H9 (cell line): ENCODE measurements around the gene SPAG5. TPM values are rescaled to one million over a fixed set of nuclear protein-coding genes. Genes with fewer than 3 reads are reported as not detected.

Source experiments
- DNase-seq: peaks from one replicate; pipeline ENCODE4 v3.0.0-alpha.2; 2017
- H2AFZ ChIP-seq: one replicate; pipeline ENCODE4 v1.6.1; 2013; ENCODE audit warnings: mild to moderate bottlenecking, low read length, control low read depth, moderate library complexity
- H2AK5ac ChIP-seq: 2 replicates; pipeline ENCODE4 v1.6.1; 2013; ENCODE audit warnings: low read length, control low read depth, mixed read lengths; ENCODE audit not compliant: insufficient read length
- H2BK120ac ChIP-seq: one replicate; pipeline ENCODE4 v1.6.1; 2013; ENCODE audit warnings: low read depth, mild to moderate bottlenecking, low read length, control low read depth, inconsistent platforms; ENCODE audit not compliant: poor library complexity, severe bottlenecking
- H2BK12ac ChIP-seq: 2 replicates; pipeline ENCODE4 v1.6.1; 2013; ENCODE audit warnings: low read length, control low read depth, mixed read lengths, low read depth; ENCODE audit not compliant: insufficient read length
- H2BK15ac ChIP-seq: 2 replicates; pipeline ENCODE4 v1.6.1; 2013; ENCODE audit warnings: low read depth, low read length, control low read depth
- H2BK20ac ChIP-seq: one replicate; pipeline ENCODE4 v1.6.1; 2013; ENCODE audit warnings: low read depth, mild to moderate bottlenecking, low read length, control low read depth, inconsistent platforms; ENCODE audit not compliant: poor library complexity, severe bottlenecking
- H2BK5ac ChIP-seq: 2 replicates; pipeline ENCODE4 v1.6.1; 2013; ENCODE audit warnings: low read length, control low read depth, mixed read lengths; ENCODE audit not compliant: insufficient read length
- H3K14ac ChIP-seq: 2 replicates; pipeline ENCODE4 v1.6.1; 2013; ENCODE audit warnings: low read length, control low read depth; ENCODE audit not compliant: insufficient read depth
- H3K18ac ChIP-seq: 2 replicates; pipeline ENCODE4 v1.6.1; 2013; ENCODE audit warnings: low read depth, mild to moderate bottlenecking, mixed read lengths, low read length, control low read depth; ENCODE audit not compliant: insufficient read length
- H3K23ac ChIP-seq: 2 replicates; pipeline ENCODE4 v1.6.1; 2013; ENCODE audit warnings: low read length, control low read depth, mixed read lengths, low read depth; ENCODE audit not compliant: insufficient read length
- H3K23me2 ChIP-seq: 2 replicates; pipeline ENCODE4 v1.6.1; 2013; ENCODE audit warnings: low read depth, mild to moderate bottlenecking, mixed read lengths, low read length, control low read depth; ENCODE audit not compliant: insufficient read length, poor library complexity, severe bottlenecking
- H3K27ac ChIP-seq: 2 replicates; pipeline ENCODE4 v1.5.1; 2013; ENCODE audit warnings: low read length, control low read depth, mixed read lengths, low read depth; ENCODE audit not compliant: insufficient read length
- H3K27me3 ChIP-seq: 2 replicates; pipeline ENCODE4 v1.6.1; 2013; ENCODE audit warnings: low read length, control low read depth, inconsistent platforms; ENCODE audit not compliant: insufficient read depth
- H3K4ac ChIP-seq: 2 replicates; pipeline ENCODE4 v1.6.1; 2013; ENCODE audit warnings: low read depth, mild to moderate bottlenecking, control low read depth, inconsistent platforms, low read length, moderate library complexity
- H3K4me1 ChIP-seq: 2 replicates; pipeline ENCODE4 v1.6.1; 2013; ENCODE audit warnings: low read length, control low read depth, inconsistent platforms; ENCODE audit not compliant: insufficient read depth
- H3K4me2 ChIP-seq: 2 replicates; pipeline ENCODE4 v1.6.1; 2013; ENCODE audit warnings: low read length, control low read depth, mixed read lengths; ENCODE audit not compliant: insufficient read length, insufficient read depth
- H3K56ac ChIP-seq: 2 replicates; pipeline ENCODE4 v1.6.1; 2013; ENCODE audit warnings: low read depth, mild to moderate bottlenecking, mixed read lengths, low read length, control low read depth; ENCODE audit not compliant: insufficient read length
- H3K79me1 ChIP-seq: 2 replicates; pipeline ENCODE4 v1.6.1; 2013; ENCODE audit warnings: low read depth, mild to moderate bottlenecking, moderate library complexity, low read length, control low read depth, inconsistent platforms; ENCODE audit not compliant: insufficient read depth, poor library complexity, severe bottlenecking
- H3K79me2 ChIP-seq: 2 replicates; pipeline ENCODE4 v1.6.1; 2013; ENCODE audit warnings: low read length, control low read depth, inconsistent platforms; ENCODE audit not compliant: insufficient read depth
- H3K9ac ChIP-seq: 2 replicates; pipeline ENCODE4 v1.6.1; 2013; ENCODE audit warnings: low read length, control low read depth, mixed read lengths; ENCODE audit not compliant: insufficient read length; ENCODE audit errors: extremely low read depth
- H3K9me3 ChIP-seq: one replicate; pipeline ENCODE4 v1.6.1; 2013; ENCODE audit warnings: low read depth, low read length, inconsistent platforms; ENCODE audit not compliant: control insufficient read depth
- H3T11ph ChIP-seq: one replicate; pipeline ENCODE4 v1.6.1; 2013; ENCODE audit warnings: mild to moderate bottlenecking, low read length, control low read depth, inconsistent platforms
- H4K20me1 ChIP-seq: one replicate; pipeline ENCODE4 v1.6.1; 2013; ENCODE audit not compliant: control insufficient read depth, insufficient read length, insufficient read depth
- H4K5ac ChIP-seq: 2 replicates; pipeline ENCODE4 v1.6.1; 2013; ENCODE audit warnings: low read depth, mild to moderate bottlenecking, mixed read lengths, low read length, control low read depth; ENCODE audit not compliant: insufficient read length
- H4K8ac ChIP-seq: replicated peaks from 2 replicates; pipeline ENCODE4 v1.6.1; 2013; ENCODE audit warnings: low read length, control low read depth, mixed read lengths, low read depth; ENCODE audit not compliant: insufficient read length
- H4K91ac ChIP-seq: 2 replicates; pipeline ENCODE4 v1.6.1; 2013; ENCODE audit warnings: low read depth, mild to moderate bottlenecking, moderate library complexity, mixed read lengths, low read length, control low read depth; ENCODE audit not compliant: insufficient read length
- H3K27ac Mint-ChIP-seq, 3 experiments: 2 replicates in 2 of 3; 3 replicates in 1 of 3; pipeline ENCODE4 v1.8.0; 2020 to 2021; ENCODE audit warnings: mixed read lengths in 3 of 3, mild to moderate bottlenecking in 1 of 3, moderate library complexity in 1 of 3
- H3K27me3 Mint-ChIP-seq: 2 replicates; pipeline ENCODE4 v1.8.0; 2021; ENCODE audit warnings: low read depth, mild to moderate bottlenecking, moderate library complexity, mixed read lengths
- H3K36me3 Mint-ChIP-seq, 3 experiments: 2 replicates in 2 of 3; 3 replicates in 1 of 3; pipeline ENCODE4 v1.8.0; 2020 to 2021; ENCODE audit warnings: low read depth in 3 of 3, mixed read lengths in 3 of 3; ENCODE audit not compliant: insufficient read depth in 1 of 3
- H3K4me1 Mint-ChIP-seq, 2 experiments: 2 replicates each; pipeline ENCODE4 v1.8.0; 2020; ENCODE audit warnings: mixed read lengths in 2 of 2
- H3K4me3 Mint-ChIP-seq, 2 experiments: 2 replicates in 1 of 2; 3 replicates in 1 of 2; pipeline ENCODE4 v1.8.0; 2020 to 2021; ENCODE audit warnings: mild to moderate bottlenecking in 2 of 2, mixed read lengths in 2 of 2, moderate library complexity in 1 of 2
- H3K9me3 Mint-ChIP-seq, 2 experiments: 2 replicates in 1 of 2; 3 replicates in 1 of 2; pipeline ENCODE4 v1.8.0; 2020; ENCODE audit warnings: mild to moderate bottlenecking in 2 of 2, mixed read lengths in 2 of 2, moderate library complexity in 1 of 2
- CTCF ChIP-seq: fragments of 200-600 bp; sonication (generic); conservative IDR thresholded peaks from 3 replicates; pipeline ENCODE4 v1.8.0; 2021; ENCODE audit warnings: antibody characterized with exemption, mild to moderate bottlenecking
- WGBS: extraction: QIAGEN DNeasy Blood & Tissue Kit; methylation state at CpG from one replicate; pipeline ENCODE4 v1.1.7; 2013; ENCODE audit warnings: missing lambda C conversion rate, low lambda C conversion rate, mixed read lengths; ENCODE audit not compliant: insufficient read length; ENCODE audit errors: extremely low coverage; 5-methylcytosine and 5-hydroxymethylcytosine counted together
- total RNA-seq: library from RNA; stranded (reverse); gene quantifications from 2 replicates; pipeline ENCODE4 v1.2.1, GENCODE V29; 2021

The SPAG5 gene
- total RNA-seq, 1 experiment from 2014 or later, result 122 TPM

DNA sequence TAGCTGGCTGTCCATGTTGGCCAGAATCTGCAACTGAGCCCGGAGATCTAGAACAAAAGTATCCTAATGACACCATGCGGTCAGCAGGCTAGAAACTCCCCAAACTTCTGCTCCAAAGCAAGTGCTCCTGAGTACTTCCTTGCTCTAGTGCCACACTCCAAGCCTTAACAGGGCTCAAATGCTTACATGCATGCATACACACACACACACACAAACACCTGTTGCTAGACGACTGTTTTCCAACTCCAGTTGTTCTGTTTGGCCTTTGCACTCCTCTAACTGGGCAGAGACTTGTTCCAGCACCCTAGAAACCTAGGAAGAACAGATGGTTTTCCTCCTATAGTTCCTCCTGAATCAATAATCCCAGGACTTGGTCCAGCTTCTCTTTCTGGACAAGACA lies 14.4 kb downstream of the SPAG5 start:
- no peak overlapping the region for H3K56ac ChIP-seq
- H2BK15ac ChIP-seq, result no peak overlapping the region
- Mint-ChIP-seq H3K27ac (no peak overlapping the region), H3K27me3 (no peaks in the 10 kb centered on the region), H3K36me3 (peaks cover 27 to 33% (median 32%) of the 10 kb centered on the region in 3 experiments; a peak in 6 of 7 replicates), H3K4me1 (no peaks in the 10 kb centered on the region), H3K4me3 (no peak overlapping the region), H3K9me3 (no peaks in the 10 kb centered on the region; a peak in 1 of 5 replicates)
- H3K23me2 ChIP-seq, result no peaks in the 10 kb centered on the region
- H3K27ac ChIP-seq, result no peak overlapping the region
- H2BK12ac ChIP-seq, result no peak overlapping the region
- no peak overlapping the region for H4K8ac ChIP-seq
- H3K18ac ChIP-seq, result no peak overlapping the region
- no peak for DNase-seq
- H2AK5ac ChIP-seq, result no peak overlapping the region
- H3K79me1 ChIP-seq, result no peaks in the 10 kb centered on the region
- no peak overlapping the region for H3K4me2 ChIP-seq
- no CpG with 5 or more reads among the region's 3 CpGs for WGBS
- H3K23ac ChIP-seq, result no peak overlapping the region
- no peaks in the 10 kb centered on the region for H3K27me3 ChIP-seq
- no peak for TF ChIP-seq CTCF
- no peak overlapping the region for H2AFZ ChIP-seq
- no peak overlapping the region for H2BK20ac ChIP-seq
- no peak overlapping the region for H4K5ac ChIP-seq
- no peaks in the 10 kb centered on the region for H3K9me3 ChIP-seq
- H4K91ac ChIP-seq, result no peak overlapping the region
- no peaks in the 10 kb centered on the region for H3K4me1 ChIP-seq
- H3K79me2 ChIP-seq, result no peaks in the 10 kb centered on the region
- no peak overlapping the region for H3K14ac ChIP-seq
- H4K20me1 ChIP-seq, result no peaks in the 10 kb centered on the region
- H3T11ph ChIP-seq, result no peak overlapping the region
- no peak overlapping the region for H3K9ac ChIP-seq
- H2BK120ac ChIP-seq, result no peak overlapping the region
- H2BK5ac ChIP-seq, result no peak overlapping the region
- H3K4ac ChIP-seq, result no peak overlapping the region
